HCT116 (cell line): ENCODE measurements around the gene ARHGEF40. TPM values are rescaled to one million over a fixed set of nuclear protein-coding genes. Genes with fewer than 3 reads are reported as not detected.
A peak's percentile ranks its signal among the peaks of the same experiment; 100 is the strongest.

Experiments used
- ATAC-seq: fragments of 200-7000 bp; cut with Tn5 transposase; 2 replicates; pipeline ENCODE4 v1.9.1; 2020; ENCODE audit warnings: mild to moderate bottlenecking, moderate library complexity
- BruUV-seq: library from RNA; stranded (reverse); fragments of 400-500 nt; replicated peaks from 2 replicates; lab custom pipeline; 2021; lab: Mats Ljungman, UMichigan
- CTCF ChIA-PET: fragments of 300-600 bp; sonication (Branson Sonifier 250); formaldehyde crosslinking; loops from one replicate; lab custom pipeline; 2021; ENCODE audit warnings: antibody characterized with exemption; lab: Charles Lee
- POLR2A ChIA-PET: fragments of 300-600, 350-600 bp; sonication (Branson Sonifier 250); formaldehyde crosslinking; loops from one replicate; lab custom pipeline; 2021; ENCODE audit warnings: antibody characterized with exemption; lab: Charles Lee
- RAD21 ChIA-PET, 2 experiments: fragments of 300-600 bp; sonication (Branson Sonifier 250); formaldehyde crosslinking; loops; one replicate each; lab custom pipeline; 2023; ENCODE audit warnings: low total read pairs in 2 of 2; ENCODE audit not compliant: uncharacterized antibody in 2 of 2, unreplicated experiment in 2 of 2, low non-redundant PET in 1 of 2; lab: Charles Lee
- DNase-seq: peaks from one replicate; pipeline ENCODE4 v3.0.0-alpha.2; 2010; ENCODE audit warnings: low read depth, low spot score
- H2AFZ ChIP-seq: fragments of 200-600 bp; shearing (Covaris generic), sonication (generic); 2 replicates; pipeline ENCODE4 v1.6.1; 2017; ENCODE audit warnings: low read depth, mixed run types, mixed read lengths, antibody characterized with exemption, low read length; ENCODE audit not compliant: poor library complexity, severe bottlenecking
- H3K27ac ChIP-seq: 2 replicates; pipeline ENCODE4 v1.5.1; 2012; ENCODE audit warnings: low read depth, low read length
- H3K27me3 ChIP-seq: fragments of 200-600 bp; sonication (generic); 2 replicates; pipeline ENCODE4 v1.6.1; 2016; ENCODE audit warnings: mixed run types, low read length, mixed read lengths; ENCODE audit not compliant: insufficient read depth
- H3K36me3 ChIP-seq, 2 experiments: fragments of 200-500 bp in 1 of 2; fragments of 200-600 bp in 1 of 2; sonication (Bioruptor generic) in 1 of 2; sonication (generic) in 1 of 2; 2 replicates each; pipeline versions ENCODE4 v1.5.1 to v1.6.1; 2014 to 2016; ENCODE audit warnings: low read length in 2 of 2, inconsistent platforms in 1 of 2, mixed read lengths in 1 of 2, mixed run types in 1 of 2; ENCODE audit not compliant: insufficient read depth in 2 of 2, control insufficient read depth in 1 of 2
- H3K4me1 ChIP-seq, 2 experiments: fragments of 200-600 bp in 1 of 2; sonication (generic) in 1 of 2; 2 replicates each; pipeline versions ENCODE4 v1.5.1 to v1.6.1; 2012 to 2017; ENCODE audit warnings: low read length in 2 of 2, inconsistent platforms in 1 of 2, mild to moderate bottlenecking in 1 of 2, mixed read lengths in 1 of 2, mixed run types in 1 of 2, moderate library complexity in 1 of 2; ENCODE audit not compliant: insufficient read depth in 2 of 2, control insufficient read depth in 1 of 2
- H3K4me2 ChIP-seq: fragments of 200-600 bp; sonication (generic); 2 replicates; pipeline ENCODE4 v1.6.1; 2017; ENCODE audit warnings: mixed run types, low read length, mixed read lengths
- H3K4me3 ChIP-seq, 2 experiments: fragments of 200-600 bp in 1 of 2; sonication (generic) in 1 of 2; replicated peaks in 1 of 2; 2 replicates each; pipeline ENCODE4 v1.5.1; 2011 to 2016; ENCODE audit warnings: low read length in 2 of 2, control low read depth in 1 of 2, low read depth in 1 of 2, mild to moderate bottlenecking in 1 of 2, mixed read lengths in 1 of 2, mixed run types in 1 of 2
- H3K79me2 ChIP-seq: fragments of 200-600 bp; sonication (generic); 2 replicates; pipeline ENCODE4 v1.6.1; 2017; ENCODE audit warnings: mild to moderate bottlenecking, mixed run types, low read length, moderate library complexity, mixed read lengths; ENCODE audit not compliant: insufficient read depth
- H3K9ac ChIP-seq: fragments of 200-600 bp; sonication (generic); 2 replicates; pipeline ENCODE4 v1.6.1; 2016; ENCODE audit warnings: low read length, mixed read lengths
- H3K9me2 ChIP-seq: fragments of 200-600 bp; sonication (generic), shearing (Covaris generic); 2 replicates; pipeline ENCODE4 v1.6.1; 2017; ENCODE audit warnings: mixed run types, mild to moderate bottlenecking, moderate library complexity; ENCODE audit not compliant: insufficient read depth
- H3K9me3 ChIP-seq, 2 experiments: fragments of 200-500 bp in 1 of 2; fragments of 200-600 bp in 1 of 2; sonication (Bioruptor generic) in 1 of 2; sonication (generic) in 1 of 2; 2 replicates each; pipeline ENCODE4 v1.6.1; 2014 to 2017; ENCODE audit warnings: low read length in 2 of 2, mixed read lengths in 2 of 2, inconsistent platforms in 1 of 2, low read depth in 1 of 2, mild to moderate bottlenecking in 1 of 2, mixed run types in 1 of 2, moderate library complexity in 1 of 2; ENCODE audit not compliant: control insufficient read depth in 1 of 2, insufficient read depth in 1 of 2
- H4K20me1 ChIP-seq: fragments of 200-600 bp; sonication (generic), shearing (Covaris generic); 2 replicates; pipeline ENCODE4 v1.6.1; 2017; ENCODE audit warnings: mixed run types, mild to moderate bottlenecking, moderate library complexity; ENCODE audit not compliant: insufficient read depth
- SP1 ChIP-seq: IDR thresholded peaks from 2 replicates; pipeline ENCODE4 v1.6.1; 2012; ENCODE audit warnings: low read depth
- intact Hi-C: fragments of 100-400 bp; cut with micrococcal nuclease; formaldehyde crosslinking; loops from 2 replicates; pipeline ENCODE4 v1.10.0; 2022
- total RNA-seq: library from RNA; stranded (reverse); gene quantifications from one replicate; pipeline ENCODE4 v1.2.1, GENCODE V29; 2021; ENCODE audit not compliant: unreplicated experiment
- TF ChIP-seq, protein P1 (sequence below): IDR thresholded peaks from 2 replicates; pipeline ENCODE4 v1.6.1; 2012; ENCODE audit warnings: low read depth

Gene ARHGEF40
- total RNA-seq, 1 experiment from 2014 or later: 6.3 TPM

DNA sequence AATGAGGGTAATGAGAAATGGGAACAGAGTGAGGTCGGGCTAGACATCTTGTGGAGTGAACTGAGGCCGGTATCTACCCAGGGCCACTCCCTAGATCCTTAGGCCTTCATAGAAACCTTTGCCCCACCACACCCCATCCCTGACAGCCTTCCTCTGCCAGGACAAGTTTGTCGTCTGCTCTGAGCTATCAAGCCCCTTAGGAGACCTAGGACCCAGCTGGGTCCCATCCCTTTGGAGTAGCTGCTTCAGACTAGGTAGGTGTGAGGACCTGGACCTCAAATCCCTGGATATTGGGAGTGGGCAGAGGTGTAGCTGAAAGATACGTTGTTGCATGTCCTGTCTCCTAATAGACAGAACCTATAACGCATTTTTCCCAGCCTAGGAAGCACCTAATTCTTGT, 30.8 kb downstream of the ARHGEF40 start, which contains the start of gene TMEM253:
TMEM253 (plus strand) TSS at position 136 of the 400 bp plus-strand sequence. CDS start 278 bp downstream, outside the sequence.
- Histone ChIP-seq H4K20me1 (no peaks in the 10 kb centered on the region), H2AFZ (no peak within 1 kb of the TSS), H3K9ac (peak within 1 kb of the TSS; percentile 90; the same call in 1 of the 2 replicates), H3K27ac (peak within 1 kb of the TSS; percentile 95; the same call in 1 of the 2 replicates), H3K9me2 (no peaks in the 10 kb centered on the region), H3K4me2 (peak within 1 kb of the TSS; percentile 92), H3K4me3 (no peak within 1 kb of the TSS), H3K27me3 (no peaks in the 10 kb centered on the region), H3K4me1 (peaks cover 32 to 57% of the 10 kb centered on the region in 2 experiments), H3K36me3 (no peaks in the 10 kb centered on the region), H3K79me2 (no peaks in the 10 kb centered on the region), H3K9me3 (no peaks in the 10 kb centered on the region)
- TF ChIP-seq SP1: no peak
- CTCF ChIA-PET: interaction anchor here (1.6 to 2.0 kb wide), 2 partner anchors 8 to 86 kb away, joined by 5 to 7 read pairs; no protein-coding TSS in a partner anchor
- no peak for DNase-seq
- no TSS peak for BruUV-seq
- POLR2A ChIA-PET: no interaction called here
- ATAC-seq: no peak
- RAD21 ChIA-PET: no interaction called here
- intact Hi-C loops: loop anchor here (10.0 kb wide), 1 partner anchor 246 kb away; no protein-coding TSS in a partner anchor

DNA sequence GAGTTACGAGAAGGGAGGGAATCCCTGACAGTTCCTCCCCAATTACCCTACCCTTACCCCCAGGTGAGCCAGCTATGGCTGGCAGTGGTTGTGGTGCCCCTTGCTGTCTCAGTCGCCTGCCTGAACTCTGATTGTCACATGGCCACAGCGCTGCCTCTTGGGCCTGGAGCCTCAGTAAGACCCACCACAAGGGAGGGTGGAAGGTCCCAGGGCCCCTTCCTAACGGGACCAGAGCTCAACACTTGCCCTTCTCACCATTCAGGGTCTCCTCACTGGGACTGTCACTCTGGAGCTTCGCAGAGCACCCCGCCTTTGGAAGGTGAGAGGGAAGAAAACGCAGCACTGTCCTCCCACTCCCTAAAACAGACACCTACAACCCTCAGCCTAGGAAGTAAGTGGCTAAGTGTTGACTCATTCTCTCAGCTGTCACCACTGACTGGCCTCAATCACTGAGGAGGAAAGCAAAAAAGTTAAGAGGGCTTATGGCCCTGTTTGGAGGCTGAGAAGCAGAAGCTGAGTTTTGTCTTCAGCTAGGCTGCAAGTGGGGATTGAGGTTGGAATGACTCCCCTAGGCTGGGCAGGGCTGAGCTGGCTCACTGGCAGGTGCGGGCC, 31.8 kb downstream of the ARHGEF40 start:
- Histone ChIP-seq H4K20me1 (no peaks in the 10 kb centered on the region), H3K79me2 (no peaks in the 10 kb centered on the region), H3K4me1 (peaks cover 40 to 67% of the 10 kb centered on the region in 2 experiments), H3K27me3 (no peaks in the 10 kb centered on the region), H3K36me3 (no peaks in the 10 kb centered on the region), H3K9ac (peak overlapping the region; percentile 90; the same call in 1 of the 2 replicates), H3K4me3 (peak overlapping the region in 1 of 2 experiments; percentile 74; a peak in 1 of 4 replicates), H2AFZ (no peak overlapping the region), H3K4me2 (peak overlapping the region; percentile 92), H3K27ac (peak overlapping the region; percentile 95), H3K9me2 (no peaks in the 10 kb centered on the region), H3K9me3 (no peaks in the 10 kb centered on the region)
- BruUV-seq: no TSS peak
- ChIA-PET POLR2A (no interaction called here), CTCF (interaction anchor here (1.6 to 2.0 kb wide), 2 partner anchors 9 to 87 kb away, joined by 5 to 7 read pairs; no protein-coding TSS in a partner anchor), RAD21 (no interaction called here)
- DNase-seq (no peak), ATAC-seq (no peak)
- TF ChIP-seq, protein P1, sequence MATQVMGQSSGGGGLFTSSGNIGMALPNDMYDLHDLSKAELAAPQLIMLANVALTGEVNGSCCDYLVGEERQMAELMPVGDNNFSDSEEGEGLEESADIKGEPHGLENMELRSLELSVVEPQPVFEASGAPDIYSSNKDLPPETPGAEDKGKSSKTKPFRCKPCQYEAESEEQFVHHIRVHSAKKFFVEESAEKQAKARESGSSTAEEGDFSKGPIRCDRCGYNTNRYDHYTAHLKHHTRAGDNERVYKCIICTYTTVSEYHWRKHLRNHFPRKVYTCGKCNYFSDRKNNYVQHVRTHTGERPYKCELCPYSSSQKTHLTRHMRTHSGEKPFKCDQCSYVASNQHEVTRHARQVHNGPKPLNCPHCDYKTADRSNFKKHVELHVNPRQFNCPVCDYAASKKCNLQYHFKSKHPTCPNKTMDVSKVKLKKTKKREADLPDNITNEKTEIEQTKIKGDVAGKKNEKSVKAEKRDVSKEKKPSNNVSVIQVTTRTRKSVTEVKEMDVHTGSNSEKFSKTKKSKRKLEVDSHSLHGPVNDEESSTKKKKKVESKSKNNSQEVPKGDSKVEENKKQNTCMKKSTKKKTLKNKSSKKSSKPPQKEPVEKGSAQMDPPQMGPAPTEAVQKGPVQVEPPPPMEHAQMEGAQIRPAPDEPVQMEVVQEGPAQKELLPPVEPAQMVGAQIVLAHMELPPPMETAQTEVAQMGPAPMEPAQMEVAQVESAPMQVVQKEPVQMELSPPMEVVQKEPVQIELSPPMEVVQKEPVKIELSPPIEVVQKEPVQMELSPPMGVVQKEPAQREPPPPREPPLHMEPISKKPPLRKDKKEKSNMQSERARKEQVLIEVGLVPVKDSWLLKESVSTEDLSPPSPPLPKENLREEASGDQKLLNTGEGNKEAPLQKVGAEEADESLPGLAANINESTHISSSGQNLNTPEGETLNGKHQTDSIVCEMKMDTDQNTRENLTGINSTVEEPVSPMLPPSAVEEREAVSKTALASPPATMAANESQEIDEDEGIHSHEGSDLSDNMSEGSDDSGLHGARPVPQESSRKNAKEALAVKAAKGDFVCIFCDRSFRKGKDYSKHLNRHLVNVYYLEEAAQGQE: no peak
- intact Hi-C loops: loop anchor here (10.0 kb wide), 1 partner anchor 247 kb away; no protein-coding TSS in a partner anchor
